NK-92 (cell line): ENCODE measurements around the gene INPP5D.

ENCODE experiments used
- DNase-seq: peaks from one replicate; lab custom pipeline; 2025; ENCODE audit not compliant: unreplicated experiment; lab: John Stamatoyannopoulos, UW

The INPP5D gene

DNA sequence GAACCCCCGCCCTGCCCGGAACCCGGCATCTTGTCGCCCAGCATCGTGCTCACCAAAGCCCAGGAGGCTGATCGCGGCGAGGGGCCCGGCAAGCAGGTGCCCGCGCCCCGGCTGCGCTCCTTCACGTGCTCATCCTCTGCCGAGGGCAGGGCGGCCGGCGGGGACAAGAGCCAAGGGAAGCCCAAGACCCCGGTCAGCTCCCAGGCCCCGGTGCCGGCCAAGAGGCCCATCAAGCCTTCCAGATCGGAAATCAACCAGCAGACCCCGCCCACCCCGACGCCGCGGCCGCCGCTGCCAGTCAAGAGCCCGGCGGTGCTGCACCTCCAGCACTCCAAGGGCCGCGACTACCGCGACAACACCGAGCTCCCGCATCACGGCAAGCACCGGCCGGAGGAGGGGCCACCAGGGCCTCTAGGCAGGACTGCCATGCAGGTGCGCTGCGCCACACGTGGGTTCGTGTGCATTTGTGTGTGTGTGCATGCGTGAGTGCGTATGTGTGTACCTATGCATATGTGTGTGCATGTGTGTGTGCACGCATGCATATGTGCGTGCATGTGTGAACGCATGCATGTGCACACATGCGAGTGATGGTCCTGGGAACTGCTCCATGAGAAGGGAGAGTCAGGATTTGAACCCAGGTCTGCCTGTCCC, 144.3 kb downstream of the INPP5D start:
- DNase-seq = no peak

DNA sequence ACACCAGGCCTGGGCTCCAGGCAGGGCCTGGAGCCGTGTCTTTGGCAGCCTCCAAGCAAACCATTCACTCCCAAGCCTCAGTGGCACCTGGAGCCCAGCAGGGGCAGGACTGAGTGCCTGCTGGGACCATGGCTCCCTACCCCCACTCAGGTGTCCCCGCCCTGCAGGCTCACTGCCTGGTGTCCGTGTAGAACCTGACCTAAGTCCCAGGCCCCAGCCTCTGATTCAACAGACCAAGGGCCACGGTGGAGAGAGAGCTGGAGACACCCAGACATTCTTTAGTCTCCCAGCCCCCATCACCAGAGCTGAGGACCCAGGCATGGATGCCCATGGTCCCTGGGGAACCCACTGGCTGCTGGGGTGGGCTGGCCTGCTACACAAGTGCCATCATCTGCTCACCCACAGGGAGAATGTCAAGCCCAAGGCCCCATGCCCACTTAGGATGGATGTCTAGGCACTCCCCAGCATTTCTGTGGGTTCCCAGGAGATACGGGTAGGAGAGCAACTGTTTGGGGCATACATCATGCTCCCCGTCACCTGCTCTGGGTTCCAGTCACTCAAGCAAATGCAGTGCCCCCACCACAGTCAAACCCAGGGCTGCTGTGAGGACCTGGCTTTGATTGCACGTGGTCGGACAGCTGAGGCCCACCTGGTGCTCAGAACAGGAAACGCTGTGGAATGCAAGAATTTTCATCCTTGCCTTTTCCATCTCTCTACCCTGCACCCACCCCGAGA, 148.4 kb downstream of the INPP5D start:
- DNase-seq = no peak

DNA sequence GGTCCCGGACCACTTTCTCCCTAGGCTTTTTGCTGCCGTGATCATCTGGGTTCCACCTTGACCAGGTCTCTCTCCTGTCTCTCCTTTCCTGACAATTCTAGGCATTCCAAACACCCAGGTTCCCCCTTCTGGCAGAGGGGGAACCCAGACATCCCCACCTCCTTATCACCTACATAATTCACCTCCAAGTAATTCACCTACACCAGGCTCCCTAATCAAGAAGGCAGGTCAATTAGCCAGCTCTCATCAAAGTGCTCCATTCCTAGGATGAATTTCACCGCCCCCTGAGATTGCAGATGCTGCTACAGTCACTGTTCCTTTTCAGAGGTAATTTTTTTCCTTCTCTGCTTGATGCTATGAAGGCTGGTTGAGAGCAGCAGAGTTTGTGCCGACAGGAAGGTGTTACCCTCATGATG, 149.0 kb downstream of the INPP5D start:
- no peak for DNase-seq

DNA sequence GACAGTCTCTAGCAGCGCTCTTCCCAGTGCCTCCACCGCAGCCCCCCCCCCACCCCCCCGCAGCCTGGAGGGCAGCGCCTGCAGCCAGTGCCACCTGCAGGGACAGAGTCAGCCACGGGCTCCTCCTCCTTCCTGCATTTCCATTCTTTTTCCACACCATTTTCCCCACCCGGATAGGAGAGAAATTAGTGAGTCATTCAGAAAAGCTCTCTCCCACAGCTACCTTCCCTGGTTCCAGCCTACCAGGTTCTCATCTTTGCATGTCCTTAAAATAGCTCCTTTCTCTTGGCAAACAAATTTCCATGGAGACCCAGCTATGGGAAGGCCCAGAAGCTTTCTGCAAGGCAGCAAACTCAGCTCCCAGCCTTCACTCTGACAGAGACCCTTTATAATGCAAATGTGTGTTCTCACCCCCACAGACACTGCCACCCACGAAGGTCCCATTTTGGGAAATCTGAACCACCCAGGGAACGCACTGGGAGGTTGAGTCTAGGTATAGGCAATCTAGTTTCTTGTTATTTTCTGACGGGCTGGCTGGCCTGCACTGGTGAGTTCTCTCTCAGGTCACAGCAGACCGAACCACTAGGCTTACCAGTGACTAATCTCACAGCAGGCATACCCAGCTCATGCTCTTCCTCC, 149.5 kb downstream of the INPP5D start:
- no peak for DNase-seq

DNA sequence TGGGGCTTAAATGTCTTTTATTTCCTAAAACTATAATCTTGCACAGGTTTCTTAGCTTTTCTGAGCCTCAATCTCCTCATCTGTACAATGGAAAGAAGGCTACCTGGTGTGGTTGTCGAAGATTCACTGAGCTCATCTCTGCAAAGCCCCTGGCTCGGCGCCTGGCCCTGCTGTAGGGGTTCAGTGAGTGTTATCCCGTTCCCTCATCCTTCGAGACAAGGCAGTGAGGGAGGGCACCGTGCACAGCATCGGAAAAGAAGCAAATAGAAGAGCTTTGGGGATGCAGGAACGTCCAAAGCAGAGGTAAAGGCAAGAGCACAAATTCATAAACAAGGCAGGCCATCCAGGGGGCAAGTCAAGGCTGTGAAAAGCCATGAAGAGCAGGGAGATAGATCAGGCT, 150.1 kb downstream of the INPP5D start:
- no peak for DNase-seq

DNA sequence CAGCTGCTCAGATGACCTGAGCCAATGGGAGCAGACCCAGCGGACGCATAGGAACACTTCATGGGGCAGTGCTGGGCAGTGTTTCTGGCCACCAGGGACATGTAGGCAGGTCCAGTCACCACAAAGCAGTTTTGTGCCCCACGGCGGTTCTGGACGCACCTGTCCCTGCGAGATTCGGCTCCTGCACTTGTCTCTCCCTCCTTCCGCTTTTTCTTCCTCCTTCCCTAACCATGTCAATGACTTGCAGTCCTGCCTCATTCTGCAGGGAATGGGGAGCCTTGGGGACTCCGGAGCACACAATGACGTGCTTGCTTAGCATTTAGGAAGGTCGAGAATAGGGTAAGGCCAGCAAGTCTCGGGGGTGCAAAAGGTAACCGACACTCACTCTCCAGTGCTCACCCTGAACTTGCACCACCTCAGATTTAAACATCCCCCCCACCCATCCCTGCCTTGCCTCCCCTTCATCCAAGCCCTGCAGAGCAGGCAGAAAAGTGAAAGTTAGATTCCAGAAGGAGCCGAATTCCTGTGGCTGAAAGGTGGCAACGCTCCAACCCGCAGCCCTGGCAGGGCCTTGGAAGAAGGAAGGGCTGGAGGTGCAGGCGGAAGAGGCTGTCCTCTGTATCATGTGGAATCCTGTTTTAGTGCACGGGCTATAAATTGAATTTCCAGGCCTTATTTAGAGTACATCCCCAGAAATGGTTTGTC, 150.9 kb downstream of the INPP5D start:
- DNase-seq = no peak

DNA sequence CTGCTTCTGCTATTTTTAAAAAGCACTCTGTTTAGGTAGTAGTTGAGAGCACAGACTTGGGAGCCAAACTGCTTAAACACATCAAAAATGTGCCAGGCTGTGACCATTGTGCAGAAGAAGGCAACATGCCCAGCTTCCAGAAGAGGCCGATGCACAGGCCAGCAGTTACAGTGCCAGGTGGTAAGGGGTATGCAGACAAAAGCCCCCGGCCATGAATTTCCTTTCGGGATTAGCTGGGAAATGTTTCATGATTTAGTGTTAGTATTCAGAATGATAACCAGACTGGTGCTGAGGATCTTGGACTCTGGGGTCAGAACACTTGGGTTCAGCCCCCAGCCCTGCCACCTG, 151.4 kb downstream of the INPP5D start:
- no peak for DNase-seq

DNA sequence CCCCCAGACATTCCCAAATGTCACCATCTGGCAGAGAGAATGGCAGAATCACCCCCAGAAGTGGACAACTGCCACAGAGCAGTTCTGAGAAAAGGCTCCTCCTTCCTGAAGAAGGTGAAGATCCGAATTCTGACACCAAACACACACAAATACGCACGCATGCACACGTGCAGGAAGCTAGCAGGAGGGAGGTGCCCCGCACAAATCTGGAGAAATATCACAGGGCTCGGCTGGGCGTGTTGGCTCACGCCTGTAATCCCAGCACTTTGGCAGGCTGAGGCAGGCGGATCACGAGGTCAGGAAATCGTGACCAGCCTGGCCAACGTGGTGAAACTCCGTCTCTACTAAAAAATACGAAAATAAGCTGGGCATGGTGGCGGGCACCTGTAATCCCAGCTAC, 152.9 kb downstream of the INPP5D start:
- no peak for DNase-seq

DNA sequence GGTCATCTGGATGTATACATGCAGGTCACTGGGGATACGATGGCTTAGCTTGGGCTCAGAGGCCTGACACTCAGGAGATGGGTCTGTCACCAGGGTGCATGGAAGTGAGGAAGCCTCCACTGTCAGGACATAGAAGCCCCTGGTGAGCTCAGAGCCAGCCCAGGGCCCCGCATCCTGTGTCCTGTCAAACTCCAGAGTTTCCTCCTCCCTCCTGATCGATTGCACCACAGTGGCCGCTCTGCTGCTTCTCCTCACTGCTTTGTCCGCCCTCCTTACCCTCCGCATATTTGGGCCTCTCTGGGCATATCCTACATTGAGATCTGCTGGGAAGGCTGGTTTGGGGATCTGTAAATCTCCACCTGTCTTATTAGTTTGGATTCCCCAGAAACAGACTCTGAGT, 153.8 kb downstream of the INPP5D start:
- DNase-seq = no peak

DNA sequence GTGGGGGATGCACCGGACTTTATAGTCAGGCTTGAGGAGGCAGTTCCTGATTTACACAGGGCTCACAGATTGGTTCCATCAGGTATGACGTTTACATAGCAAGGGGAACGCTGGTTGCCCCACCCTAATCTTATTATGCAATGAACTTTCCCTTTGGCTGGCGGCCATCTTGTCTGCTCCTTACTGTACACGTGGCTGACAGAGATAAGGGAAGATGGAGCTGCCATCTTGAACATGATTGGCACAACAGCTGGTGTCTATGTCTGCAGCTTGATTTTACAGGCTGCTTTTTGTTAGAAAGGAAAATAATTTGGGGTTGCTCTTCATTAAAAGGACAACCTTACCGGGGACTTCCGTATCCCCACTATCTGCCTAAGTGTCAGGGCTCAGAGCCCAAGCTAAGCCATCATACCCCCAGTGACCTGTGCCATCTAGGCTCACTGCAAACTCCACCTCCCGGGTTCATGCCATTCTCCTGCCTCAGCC, 157.8 kb downstream of the INPP5D start:
- DNase-seq = no peak

DNA sequence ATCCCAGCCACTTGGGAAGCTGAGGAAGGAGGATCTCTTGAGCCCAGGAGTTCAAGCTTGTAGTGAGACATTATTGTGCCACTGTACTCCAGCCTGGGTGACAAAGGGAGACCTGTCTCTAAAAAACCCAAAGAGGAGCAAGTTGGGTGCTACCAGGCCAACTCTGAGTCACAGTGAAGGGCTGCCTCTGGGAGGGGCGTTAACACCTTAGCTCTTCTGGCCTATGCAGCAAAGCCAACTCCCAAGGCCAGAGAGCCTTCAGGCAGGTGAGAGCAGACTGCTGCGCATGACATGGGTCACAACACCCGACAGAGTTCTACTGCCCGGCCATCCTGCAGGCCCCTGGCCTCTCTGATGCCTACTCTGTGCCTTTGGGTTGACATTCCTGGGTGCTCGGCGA, 158.7 kb downstream of the INPP5D start:
- no peak for DNase-seq

DNA sequence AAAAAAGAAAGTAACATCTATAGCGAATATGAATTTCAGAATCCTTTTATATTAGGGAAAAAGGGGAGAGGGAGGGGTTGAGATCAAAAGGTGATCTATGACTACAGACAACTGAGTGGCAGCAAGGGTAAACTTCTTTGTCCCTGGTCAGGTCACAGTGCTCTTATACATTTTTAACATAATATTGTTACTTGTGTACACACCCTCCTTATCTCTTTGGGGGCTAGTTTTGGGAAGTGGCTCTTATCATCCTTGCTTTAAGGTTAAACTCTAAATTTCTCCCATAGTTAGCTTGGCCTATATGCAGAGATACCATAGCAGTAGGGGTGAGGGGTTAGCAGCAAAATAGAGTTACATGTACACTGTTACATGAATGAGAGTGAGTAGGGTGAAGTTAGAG, 159.7 kb downstream of the INPP5D start:
- no peak for DNase-seq

DNA sequence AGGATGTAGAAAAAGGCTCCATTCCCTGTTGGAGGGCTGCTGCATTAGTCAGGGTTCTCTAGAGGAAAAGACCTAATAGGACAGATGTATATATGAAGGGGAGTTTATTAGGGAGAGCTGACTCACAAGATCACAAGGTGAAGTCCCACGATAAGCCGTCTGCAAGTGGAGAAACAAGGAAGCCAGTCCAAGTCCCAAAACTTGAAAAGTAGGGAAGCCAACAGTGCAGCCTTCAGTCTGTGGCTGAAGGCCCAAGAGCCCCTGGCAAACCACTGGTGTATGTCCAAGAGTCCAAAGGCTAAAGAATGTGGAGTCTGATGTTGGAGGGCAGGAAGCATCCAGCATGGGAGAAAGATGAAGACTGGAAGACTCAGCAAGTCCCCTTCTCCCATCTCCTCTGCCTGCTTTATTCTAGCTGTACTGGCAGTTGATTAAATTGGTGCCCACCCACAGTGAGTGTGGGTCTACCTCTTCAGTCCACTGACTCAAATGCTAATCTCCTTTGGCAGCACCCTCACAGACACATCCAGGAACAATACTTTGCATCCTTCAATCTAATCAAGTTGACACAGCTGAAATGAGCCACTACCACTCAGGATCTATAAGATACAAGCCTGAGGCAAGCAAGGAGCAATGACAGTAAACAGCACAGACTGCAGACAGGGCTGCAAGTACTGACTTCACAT, 161.4 kb downstream of the INPP5D start:
- DNase-seq = no peak

DNA sequence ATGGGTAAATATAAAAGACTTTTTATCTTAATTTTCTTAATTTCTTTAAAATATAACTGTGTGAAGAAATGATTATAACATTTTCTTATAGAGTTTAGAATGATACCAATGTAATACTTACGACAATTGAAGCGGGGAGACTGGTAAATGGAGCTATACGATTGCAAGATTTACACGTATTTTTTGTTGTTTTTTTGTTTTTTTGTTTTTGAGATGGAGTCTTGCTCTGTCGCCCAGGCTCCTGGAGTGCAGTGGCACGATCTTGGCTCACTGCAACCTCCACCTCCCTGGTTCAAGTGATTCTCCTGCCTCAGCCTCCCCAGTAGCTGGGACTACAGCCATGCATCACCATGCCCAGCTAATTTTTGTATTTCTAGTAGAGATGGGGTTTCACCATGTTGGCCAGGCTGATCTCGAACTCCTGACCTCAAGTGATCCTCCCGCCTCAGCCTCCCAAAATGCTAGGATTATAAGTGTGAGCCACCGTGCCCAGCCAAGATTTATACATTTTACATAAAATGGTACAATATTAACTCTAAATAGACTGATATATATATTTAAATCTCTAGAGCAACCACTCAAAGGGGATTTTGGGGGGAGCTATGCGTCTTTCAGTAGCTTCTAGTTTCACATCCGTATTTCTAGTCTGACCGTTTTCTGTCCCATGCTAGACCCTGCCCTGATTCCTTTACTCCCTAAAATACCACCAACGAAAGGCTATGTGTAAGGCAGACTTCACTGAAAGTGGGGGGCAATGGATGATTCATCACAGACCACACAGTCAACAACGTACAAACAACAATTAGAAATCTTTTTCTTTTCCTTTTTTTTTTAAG, 163.1 kb downstream of the INPP5D start:
- no peak for DNase-seq

DNA sequence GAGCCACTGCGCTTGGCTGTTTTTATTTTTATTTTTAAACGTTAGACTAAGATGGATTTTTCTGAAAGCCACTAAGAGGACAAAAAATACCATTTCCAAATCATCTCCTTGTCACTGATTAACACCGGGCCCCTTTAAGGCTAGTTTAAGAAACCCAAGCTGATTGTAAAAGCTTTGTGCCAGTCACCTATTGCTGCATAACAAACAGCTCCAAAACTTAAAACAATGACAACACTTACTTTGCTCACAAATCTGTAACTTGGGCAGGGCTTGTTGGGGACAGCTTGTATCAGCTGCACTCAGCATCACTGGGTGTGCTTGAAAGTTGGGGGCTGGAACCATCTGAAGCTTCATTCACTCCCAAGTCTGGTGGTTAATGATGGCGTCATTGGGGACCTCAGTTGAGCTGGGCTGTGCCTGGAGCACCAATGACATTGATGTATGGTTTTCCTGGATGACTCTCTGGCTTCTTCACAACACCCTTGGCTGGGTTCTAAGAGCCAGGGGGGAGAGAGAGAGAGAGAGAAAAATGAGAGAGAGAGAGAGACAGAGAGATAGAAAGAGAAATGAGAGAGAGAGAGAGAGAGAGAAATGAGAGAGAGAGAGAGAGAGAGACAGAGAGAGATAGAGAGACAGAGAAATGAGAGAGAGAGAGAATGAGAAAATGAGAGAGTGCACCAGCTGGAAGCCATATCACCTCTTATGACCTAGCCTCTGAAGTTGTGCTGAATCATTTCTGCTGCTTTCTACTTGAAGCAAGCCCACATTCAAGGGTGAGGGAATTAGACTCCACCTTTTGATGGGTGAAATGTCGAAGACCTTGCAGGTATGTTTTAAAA, 165.3 kb downstream of the INPP5D start:
- no peak for DNase-seq

DNA sequence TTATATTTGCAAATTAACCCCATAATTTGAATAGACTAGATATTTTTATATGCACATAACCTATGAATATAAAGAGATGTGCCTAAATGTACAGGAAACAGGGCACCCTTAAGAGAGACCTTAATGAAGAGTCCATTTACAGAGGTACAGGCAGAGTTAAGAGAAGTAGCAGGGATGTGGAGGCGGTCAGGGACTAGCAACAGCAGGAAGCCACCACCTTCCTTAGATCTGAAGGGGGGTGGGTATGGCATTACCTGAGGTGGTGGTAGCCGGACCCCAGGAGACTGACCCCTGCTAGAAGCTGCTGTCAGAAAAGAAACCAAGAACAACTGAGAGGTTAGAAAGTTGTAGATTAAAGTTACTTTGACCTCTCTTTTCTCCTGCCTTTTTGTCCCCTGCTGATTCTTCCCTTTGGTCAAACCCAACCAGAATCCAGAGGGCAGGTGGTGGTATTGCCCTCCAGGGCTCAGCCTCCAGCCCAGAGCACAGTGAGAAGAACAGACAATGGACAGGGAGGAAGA, 166.4 kb downstream of the INPP5D start:
- no peak for DNase-seq

DNA sequence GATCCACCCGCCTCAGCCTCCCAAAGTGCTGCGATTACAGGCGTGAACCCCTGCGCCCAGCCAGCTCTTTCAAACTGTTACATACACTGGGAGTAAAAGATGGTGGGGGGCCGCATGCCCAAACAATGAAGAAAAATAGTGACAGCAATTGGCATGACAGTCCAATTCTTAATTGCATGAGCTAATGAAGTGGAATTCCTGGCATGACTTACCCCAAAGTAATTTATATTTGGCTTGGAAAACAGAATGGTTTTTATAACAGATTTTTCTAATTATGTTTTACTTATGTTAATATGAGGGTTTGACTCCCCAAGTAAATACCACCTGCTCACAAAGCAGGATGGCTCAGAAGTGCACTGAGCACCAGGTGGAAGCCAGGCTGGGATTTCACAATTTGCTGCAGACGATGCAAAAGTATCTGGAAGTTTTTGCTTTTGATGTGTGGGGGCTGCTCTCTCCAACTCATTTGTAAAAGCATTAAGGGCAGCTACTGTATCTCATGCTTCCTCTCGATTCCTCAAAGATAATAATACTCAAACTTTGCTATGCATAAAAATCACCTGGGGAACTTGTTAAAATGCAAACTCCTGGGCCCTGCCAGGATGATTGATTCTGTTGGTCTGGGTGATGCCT, 167.3 kb downstream of the INPP5D start:
- DNase-seq = no peak

DNA sequence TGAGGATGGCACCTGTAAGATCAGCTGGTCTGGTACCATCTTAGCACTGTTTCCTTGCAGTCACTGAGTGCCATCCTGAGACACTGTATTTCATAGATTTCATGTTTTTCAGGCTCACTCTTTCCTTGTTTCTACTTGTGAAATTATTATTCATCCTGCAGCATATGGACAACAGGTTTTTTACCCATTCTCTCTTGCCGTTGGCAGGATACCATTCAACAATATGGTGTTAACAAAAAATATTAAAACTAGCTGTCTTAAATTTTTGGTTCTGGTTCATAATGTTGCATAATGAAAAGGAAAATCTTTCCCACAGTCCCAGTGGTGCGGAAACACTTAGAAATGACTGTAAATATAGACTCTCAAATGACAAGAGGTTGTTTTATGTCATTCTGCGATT, 168.2 kb downstream of the INPP5D start:
- DNase-seq = no peak
